SH-SY5Y (cell line): ENCODE measurements around the gene LRRC25.

ENCODE experiments used
- GATA2 ChIP-seq: IDR thresholded peaks from 2 replicates; pipeline ENCODE4 v1.6.1; 2011; ENCODE audit warnings: mild to moderate bottlenecking, low read depth, low read length
- GATA3 ChIP-seq: IDR thresholded peaks from 2 replicates; pipeline ENCODE4 v1.6.1; 2011; ENCODE audit warnings: low read depth, mild to moderate bottlenecking, low read length, moderate library complexity

LRRC25 gene

DNA sequence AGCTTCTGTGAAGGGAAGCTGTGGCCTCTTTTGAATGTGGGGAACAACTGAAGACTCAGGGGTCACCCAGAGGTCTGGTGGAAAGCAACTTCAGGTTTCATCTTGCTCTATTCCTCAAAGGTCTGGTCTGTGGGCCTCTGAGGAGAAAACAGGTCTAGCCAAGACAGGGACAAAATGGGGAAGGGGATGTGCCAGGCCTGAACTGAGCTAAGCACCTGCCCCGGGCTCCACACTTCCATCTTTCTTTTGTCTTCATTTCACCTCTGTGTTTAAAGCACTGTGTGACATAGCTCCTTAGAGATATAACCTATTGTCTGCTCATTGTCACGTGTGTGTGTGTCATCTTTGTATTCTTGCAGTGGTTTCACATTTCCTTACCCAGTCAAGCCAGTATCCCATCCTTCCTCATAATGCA, 31.4 kb downstream of the LRRC25 start:
- no peak for TF ChIP-seq GATA3
- no peak for TF ChIP-seq GATA2

DNA sequence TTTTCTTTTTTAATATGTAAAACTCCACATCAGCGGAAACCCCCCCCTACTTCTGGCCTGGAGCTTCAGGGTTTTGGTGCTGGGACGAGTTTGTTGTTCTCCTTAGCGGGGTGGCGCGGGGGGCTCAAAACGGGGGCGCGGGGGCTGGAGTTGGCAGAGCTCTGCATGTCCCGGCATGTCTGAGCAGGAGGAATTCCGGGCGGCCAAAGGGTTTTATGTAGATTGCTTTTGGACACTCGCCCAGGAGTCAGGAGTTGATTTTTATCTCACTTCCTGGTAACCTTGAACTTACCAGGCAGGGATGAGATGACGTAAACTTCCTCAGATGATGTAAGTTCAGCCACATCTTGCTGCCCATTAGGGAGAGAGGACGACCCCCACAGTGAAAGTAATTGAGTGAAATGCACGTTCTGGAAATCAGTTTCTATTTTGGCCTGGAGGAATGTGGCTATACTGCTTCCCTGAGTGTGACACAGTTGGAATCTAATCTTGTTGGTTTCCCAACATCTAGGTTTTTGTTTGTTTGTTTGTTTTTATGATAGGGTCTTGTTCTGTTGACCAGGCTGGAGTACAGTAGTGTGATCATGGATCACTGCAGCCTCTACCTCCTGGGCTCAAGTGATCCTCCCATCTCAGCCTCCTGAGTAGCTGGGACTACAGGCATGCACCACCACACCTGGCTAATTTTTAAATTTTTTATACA, 32.4 kb downstream of the LRRC25 start:
- peak; percentile 80; the same call in 1 of the 2 replicates for TF ChIP-seq GATA3
- TF ChIP-seq GATA2 = peak; percentile 93

DNA sequence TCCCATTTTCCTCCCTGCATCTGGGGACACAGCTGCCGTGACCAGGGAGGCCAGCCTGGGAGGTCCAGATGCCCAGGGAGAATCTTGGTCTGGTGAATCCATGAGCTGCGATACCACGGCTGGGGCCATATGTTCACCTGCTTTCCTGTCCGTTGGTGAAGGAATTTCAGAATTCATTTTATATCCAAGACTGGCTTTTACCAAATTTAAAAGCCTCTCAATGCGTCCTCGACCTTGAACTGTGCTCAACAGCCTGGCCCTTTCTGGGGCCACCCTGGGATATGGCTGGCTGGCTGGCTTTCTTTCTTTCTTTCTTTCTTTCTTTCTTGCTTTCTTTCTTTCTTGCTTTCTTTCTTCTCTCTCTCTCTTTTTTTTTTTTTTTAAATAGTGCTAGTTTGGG, 33.6 kb downstream of the LRRC25 start:
- no peak for TF ChIP-seq GATA3

DNA sequence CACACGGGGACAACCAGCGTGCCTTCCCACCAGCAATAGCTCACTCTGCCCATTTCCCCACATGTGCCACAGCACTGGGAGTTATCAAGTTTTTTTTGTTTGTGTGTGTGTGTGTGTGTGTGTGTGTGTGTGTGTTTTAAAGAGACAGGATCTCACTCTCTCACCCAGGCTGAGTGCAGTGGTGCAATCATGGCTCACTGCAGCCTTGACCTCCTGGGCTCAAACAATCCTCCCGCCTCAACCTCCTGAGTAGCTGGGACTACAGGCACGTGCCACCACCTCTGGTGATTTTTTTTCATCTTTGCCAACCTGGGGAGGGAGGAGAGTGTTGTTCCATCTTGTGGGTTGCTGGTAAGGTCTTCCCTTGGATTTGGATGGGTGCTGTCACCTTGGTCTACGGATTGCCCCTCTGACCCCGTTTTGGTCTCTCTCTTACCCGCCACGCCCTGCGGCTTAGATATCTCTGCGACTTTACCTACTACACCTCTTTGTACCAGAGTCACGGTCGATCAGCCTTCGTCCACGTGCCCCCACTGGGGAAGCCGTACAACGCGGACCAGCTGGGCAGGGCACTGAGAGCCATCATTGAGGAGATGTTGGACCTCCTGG, 34.4 kb downstream of the LRRC25 start:
- TF ChIP-seq GATA3 = no peak
- TF ChIP-seq GATA2 = no peak

DNA sequence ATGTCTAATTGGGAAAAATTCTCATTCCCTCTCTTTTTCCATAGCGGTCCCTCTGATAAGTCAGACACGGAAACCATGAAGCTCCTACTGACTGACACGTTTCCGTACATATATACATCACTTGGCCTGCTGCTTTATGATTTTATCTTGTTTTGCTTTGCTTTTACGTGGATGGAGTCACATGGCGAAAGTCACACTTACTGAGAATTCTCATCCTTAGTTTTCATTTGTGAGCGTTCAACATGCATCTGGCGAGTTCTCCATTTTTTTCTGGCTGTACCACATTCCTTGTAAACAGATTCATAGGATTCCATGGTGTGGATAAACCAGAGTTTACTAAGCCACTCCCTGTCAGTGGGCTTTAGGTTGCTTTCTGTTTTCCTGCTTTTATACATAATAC, 35.8 kb downstream of the LRRC25 start:
- no peak for TF ChIP-seq GATA3
- TF ChIP-seq GATA2 = no peak

DNA sequence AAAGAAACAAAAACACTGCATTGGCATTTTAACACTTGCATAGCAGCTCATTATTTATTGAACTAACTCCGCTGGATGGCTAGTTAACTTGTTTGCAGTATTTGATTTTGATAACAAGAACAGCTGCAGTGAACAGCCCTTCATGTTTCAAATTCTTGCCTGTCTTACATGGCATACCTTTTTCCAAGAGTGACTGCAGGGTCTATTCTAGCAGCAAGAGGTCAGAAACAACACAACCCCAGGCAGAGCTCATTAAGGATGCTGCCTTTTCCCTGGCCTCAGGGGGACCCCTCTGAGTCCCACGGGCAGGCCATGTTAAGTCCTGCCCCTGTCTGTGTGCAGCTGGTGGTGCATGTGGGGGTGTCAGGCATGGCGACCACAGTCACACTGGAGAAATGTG, 40.4 kb downstream of the LRRC25 start:
- TF ChIP-seq GATA3 (no peak), GATA2 (no peak)

DNA sequence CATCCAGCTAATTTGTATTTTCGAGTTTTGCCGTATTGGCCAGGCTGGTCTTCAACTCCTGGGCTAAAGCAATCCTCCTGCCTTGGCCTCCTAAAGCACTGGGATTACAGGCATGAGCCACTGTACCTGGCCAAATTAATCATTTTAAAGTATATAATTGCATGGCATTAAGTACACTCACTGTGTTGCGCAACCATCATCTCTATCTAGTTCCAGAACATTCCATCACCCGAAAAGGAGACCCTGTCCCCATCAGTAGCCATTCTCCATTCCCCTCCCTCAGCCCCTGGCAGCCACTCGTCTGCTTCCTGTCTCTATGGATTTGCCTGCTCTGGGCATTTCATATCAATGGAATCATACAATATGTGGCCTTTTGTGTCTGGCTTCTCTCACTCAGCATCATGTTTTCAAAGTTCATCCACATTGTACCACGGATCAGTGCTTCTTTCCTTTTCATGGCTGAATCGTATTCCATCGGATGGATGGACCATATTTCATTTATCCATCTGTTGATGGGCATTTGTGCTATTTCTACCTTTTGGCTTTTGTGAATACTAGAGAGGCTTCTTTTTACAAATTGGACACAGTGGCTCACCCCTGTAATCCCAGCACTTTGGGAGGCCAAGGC, 43.9 kb downstream of the LRRC25 start:
- TF ChIP-seq GATA3 = no peak
- TF ChIP-seq GATA2 = no peak

DNA sequence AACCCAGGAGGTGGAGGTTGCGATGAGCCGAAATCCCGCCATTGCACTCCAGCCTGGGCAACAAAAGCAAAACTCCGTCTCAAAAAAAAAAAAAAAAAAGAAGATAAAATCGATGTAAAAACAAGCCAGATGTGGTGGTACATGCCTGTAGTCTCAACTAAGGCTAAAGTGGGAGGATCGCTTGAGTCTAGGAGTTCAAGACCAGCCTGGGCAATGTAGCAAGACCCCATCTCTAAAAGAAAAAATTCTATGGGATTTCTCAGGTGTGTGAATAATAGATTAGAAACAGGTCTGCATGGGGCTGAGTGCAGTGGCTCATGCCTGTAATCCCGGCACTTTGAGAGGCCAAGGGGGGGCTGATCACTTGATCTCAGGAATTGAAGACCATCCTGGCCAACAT, 45.9 kb downstream of the LRRC25 start:
- no peak for TF ChIP-seq GATA3
- no peak for TF ChIP-seq GATA2

DNA sequence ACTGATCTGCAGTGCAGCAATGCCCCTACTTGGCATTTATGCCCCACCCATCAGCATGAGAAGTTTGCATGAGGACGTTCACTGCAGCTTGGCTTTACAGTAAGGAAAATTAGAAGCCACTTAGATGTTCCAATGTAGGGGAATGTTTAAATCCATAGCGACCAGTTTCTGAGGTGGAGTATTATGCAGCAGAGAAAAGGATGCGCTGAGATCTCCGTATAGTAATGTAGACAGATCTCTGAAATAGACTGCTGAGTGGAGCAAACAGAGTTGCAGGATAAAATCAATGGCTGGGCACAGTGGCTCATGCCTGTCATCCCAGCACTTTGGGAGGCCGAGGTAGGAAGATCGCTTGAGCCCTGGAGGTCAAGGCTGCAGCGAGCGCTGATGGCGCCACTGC, 46.9 kb downstream of the LRRC25 start:
- TF ChIP-seq GATA2 (no peak), GATA3 (no peak)

DNA sequence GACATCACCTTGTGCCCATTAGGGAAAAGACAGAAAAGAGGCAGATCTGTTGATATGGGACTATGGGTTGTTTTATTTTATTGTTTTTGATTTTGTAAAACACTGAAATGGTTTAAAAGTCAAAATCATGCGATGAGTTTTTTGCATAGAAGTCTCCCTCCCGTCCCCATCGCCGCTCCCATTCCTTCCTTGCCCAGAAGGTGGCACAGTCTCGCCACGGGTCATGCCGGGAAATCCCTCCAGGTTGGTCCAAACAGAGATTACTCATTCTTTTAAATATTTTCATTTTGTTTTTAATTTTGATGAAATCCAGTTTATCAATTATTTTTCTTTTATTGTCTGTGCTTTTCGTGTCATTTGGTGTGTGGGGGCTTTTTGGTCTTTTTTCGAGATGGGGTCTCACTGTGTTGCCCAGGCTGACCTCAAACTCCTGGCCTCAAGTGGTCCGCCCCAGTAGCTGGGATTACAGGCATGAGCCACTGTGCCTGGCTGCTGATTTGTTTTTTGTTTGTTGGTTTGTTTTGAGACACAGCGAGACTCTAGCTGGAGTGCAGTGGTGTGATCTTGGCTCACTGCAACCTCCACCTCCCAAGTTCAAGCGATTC, 47.8 kb downstream of the LRRC25 start:
- no peak for TF ChIP-seq GATA2

DNA sequence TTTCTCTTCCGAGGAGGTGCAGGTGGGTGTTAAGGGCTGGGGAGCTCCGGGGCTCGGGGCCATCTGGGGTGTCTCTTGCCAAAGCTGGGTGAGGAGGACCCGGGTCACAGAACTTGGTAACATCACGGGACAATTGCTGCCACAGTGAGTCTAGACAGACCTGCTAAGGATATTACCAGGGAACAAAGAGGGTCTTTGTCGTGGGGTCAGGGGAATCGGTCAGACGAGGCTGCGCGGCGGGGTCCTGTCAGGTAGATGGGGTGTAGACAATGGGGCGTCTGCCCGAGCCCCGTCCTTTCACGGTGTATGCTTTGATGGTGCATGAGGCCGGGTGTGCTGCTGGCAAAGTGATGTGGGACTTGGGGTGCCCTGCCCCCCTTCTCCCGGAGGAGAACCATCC, 49.3 kb downstream of the LRRC25 start:
- TF ChIP-seq GATA3 (no peak), GATA2 (no peak)

DNA sequence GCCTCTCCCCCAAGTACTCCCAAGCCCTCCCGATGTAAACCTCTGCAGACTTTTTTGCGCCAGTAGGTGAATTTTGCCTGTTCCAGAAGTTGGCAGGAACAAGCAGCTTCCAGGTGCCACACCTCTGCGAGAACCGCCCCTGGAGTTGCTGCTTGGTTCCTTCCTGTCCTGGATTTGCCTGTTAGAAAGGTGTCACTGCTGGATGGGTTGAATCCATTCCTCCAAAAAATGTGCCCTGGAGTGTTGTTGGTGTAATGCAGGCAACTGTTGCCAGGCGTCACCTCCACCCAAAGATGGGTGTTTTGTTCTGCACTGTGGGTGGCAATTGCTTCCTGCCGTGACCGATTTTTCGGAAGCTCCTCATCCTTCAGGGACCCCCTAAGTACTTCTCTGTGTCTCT, 51.3 kb downstream of the LRRC25 start:
- TF ChIP-seq GATA2 (no peak), GATA3 (no peak)

DNA sequence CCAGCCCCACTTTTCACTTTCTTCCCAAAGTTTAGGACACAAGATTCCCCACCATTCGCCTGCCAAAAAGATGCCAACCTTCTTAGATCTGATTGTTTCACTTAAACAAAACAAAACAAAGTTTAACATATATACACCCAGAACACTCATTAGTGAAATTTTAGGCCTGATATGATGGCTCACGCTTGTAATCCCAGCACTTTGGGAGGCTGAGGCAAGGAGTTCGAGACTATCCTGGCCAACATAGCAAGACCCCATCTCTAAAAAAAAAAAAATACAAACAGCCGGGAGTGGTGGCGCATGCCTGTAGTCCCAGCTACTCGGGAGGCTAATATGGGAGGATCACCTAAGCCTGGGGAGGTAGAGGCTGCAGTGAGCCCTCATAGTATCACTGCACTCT, 52.1 kb downstream of the LRRC25 start:
- no peak for TF ChIP-seq GATA2
- no peak for TF ChIP-seq GATA3

DNA sequence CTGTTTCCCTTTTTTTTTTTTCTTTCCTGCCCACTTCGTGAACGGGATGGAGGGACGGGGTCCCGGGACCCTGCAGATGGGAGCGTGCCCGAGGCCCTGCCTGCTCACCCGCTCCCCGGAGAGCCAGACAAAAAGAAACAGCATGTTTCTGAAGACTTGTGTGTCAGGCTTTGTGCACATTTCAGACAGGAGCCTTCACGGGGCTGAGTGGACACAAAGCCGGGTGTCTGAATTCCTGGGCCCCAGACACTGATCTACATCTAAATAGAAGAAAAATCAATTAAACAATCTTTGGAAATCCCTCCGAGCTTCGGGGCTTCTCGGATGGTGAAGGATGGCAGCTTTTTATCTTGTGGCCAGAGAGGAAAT, 52.9 kb downstream of the LRRC25 start:
- no peak for TF ChIP-seq GATA3
- no peak for TF ChIP-seq GATA2

DNA sequence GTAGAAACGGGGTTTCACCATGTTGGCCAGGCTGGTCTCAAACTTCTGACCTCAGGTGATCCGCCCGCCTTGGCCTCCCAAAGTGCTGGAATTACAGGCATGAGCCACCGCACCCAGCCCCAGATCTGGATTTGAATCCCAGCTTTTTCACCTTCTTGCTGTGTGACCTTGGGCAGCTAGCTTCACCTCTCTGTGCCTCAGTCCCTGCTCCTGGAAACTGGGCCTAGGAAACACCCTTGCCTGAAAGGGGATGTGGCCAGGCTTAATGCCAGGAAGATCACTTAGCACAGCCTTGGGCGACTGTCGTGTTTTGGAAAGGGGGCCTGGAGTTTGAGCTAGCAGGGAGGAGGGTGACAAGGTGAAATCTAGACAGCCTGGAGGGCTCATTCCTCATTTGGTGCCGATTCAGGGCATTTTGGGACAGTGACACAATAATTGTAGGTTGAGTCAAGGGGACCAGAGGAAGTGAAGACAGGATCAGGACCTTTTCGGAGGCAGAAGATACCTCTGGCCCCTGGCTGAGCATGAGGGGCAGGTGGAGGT, 55.3 kb downstream of the LRRC25 start:
- TF ChIP-seq GATA2 = no peak
- no peak for TF ChIP-seq GATA3
